Transverse colon (tissue), 4 donors: ENCODE measurements around the gene SH3RF3. TPM values are rescaled to one million over a fixed set of nuclear protein-coding genes. Genes with fewer than 3 reads are reported as not detected.

Experiments used
- DNase-seq: peaks from one replicate; pipeline ENCODE4 v3.0.0-alpha.2; 2019
- H3K27ac ChIP-seq, 4 donors: fragments of 200-600 bp; sonication (generic); 2 replicates each; pipeline ENCODE4 v1.5.1; 2016 to 2018; ENCODE audit warnings: inconsistent platforms in 4 of 4
- H3K27me3 ChIP-seq: fragments of 200-600 bp; sonication (generic); 2 replicates; pipeline ENCODE4 v1.5.1; 2017; ENCODE audit warnings: inconsistent platforms
- H3K36me3 ChIP-seq, 4 donors: fragments of 200-600 bp; sonication (generic); 2 replicates each; pipeline ENCODE4 v1.5.1; 2017 to 2019; ENCODE audit warnings: inconsistent platforms in 4 of 4
- H3K4me1 ChIP-seq, 4 donors: fragments of 200-600 bp; sonication (generic); 2 replicates each; pipeline ENCODE4 v1.5.1; 2017 to 2020; ENCODE audit warnings: inconsistent platforms in 4 of 4
- H3K4me3 ChIP-seq, 4 donors: fragments of 200-600 bp; sonication (generic); 1 replicate in 1 of 4; 2 replicates in 3 of 4; pipeline versions ENCODE4 v1.5.1 to v1.6.1; 2017 to 2019; ENCODE audit warnings: inconsistent platforms in 4 of 4
- H3K9me3 ChIP-seq, 2 donors: fragments of 200-600 bp; sonication (generic); 2 replicates each; pipeline ENCODE4 v1.5.1; 2017 to 2019; ENCODE audit warnings: inconsistent platforms in 2 of 2
- EP300 ChIP-seq: sonication (generic); formaldehyde crosslinking; IDR thresholded peaks from one replicate; pipeline ENCODE4 v1.6.1; 2017; ENCODE audit warnings: antibody characterized with exemption, low read depth
- POLR2A ChIP-seq: fragments of 450-650 bp; IDR thresholded peaks from one replicate; pipeline ENCODE4 v1.6.1; 2016; ENCODE audit warnings: antibody characterized with exemption, mild to moderate bottlenecking, moderate library complexity
- POLR2AphosphoS5 ChIP-seq, 3 donors: sonication (generic); formaldehyde crosslinking; IDR thresholded peaks; one replicate each; pipeline ENCODE4 v1.6.1; 2016; ENCODE audit warnings: antibody characterized with exemption in 3 of 3
- WGBS, 2 donors: methylation state at CpG; one replicate each; pipeline ENCODE4 v1.1.5; 2018; ENCODE audit warnings: low coverage in 1 of 2; 5-methylcytosine and 5-hydroxymethylcytosine counted together
- in situ Hi-C, 4 donors: fragments of 200-750 bp; cut with MboI; loops; one replicate each; pipeline versions ENCODE4 v1.15.0 to v1.15.1; 2017; ENCODE audit warnings: low sequenced_read_pairs in 3 of 4, low pct_ligation_motif_present in 1 of 4, low pct_unique_long_range_greater_than_20kb in 1 of 4
- intact Hi-C: fragments of 100-400 bp; cut with DNase I; formaldehyde crosslinking; loops from one replicate; pipeline ENCODE4 v1.15.1; 2023; ENCODE audit warnings: low total_unique reads
- total RNA-seq, 4 donors: library from RNA; depleted of rRNA; stranded (reverse); fragments of >200 nt; gene quantifications; one replicate each; pipeline ENCODE4 v1.1.0, GENCODE V29; 2016
- TF ChIP-seq, protein P1 (sequence below), 5 experiments: fragments of 200-600 bp in 3 of 5; fragments of 450-650 bp in 2 of 5; sonication (generic) in 3 of 5; IDR thresholded peaks; 1 replicate in 2 of 5; 2 replicates in 3 of 5; pipeline ENCODE4 v1.5.1; 2016 to 2017; ENCODE audit warnings: antibody characterized with exemption in 5 of 5, inconsistent platforms in 3 of 5, mild to moderate bottlenecking in 2 of 5, moderate library complexity in 1 of 5

Gene SH3RF3
- total RNA-seq, 4 donors from 2014 or later = 1.9 to 8.8 (median 2.9) TPM

DNA sequence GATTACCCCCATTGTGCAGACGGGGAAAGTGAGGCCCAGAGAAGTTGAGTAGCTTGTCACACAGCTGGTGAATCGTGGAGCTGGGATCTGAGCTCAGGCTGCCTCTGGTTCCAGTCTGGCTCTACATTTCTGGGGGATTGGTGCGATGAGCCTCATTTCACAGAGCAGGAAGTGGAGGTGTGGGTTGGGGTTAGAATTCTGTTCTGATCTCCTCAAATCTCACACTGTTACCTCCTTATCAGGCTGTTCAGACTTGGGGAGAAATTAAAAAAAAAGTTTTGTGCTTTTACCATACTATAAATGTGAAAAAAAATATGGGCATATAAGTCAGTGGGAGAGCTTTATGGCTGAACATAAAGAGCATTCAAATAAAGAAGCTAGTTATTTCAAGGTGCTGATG lies 21.6 kb downstream of the SH3RF3 start:
- Histone ChIP-seq H3K27ac (no peak overlapping the region), H3K4me1 (no peaks in the 10 kb centered on the region), H3K27me3 (no peaks in the 10 kb centered on the region), H3K9me3 (no peaks in the 10 kb centered on the region), H3K4me3 (no peak overlapping the region), H3K36me3 (no peaks in the 10 kb centered on the region)
- TF ChIP-seq POLR2A = no peak
- TF ChIP-seq EP300 = no peak
- no peak for TF ChIP-seq POLR2AphosphoS5 (IDR thresholded peaks at IDR 0.05)
- TF ChIP-seq, protein P1, sequence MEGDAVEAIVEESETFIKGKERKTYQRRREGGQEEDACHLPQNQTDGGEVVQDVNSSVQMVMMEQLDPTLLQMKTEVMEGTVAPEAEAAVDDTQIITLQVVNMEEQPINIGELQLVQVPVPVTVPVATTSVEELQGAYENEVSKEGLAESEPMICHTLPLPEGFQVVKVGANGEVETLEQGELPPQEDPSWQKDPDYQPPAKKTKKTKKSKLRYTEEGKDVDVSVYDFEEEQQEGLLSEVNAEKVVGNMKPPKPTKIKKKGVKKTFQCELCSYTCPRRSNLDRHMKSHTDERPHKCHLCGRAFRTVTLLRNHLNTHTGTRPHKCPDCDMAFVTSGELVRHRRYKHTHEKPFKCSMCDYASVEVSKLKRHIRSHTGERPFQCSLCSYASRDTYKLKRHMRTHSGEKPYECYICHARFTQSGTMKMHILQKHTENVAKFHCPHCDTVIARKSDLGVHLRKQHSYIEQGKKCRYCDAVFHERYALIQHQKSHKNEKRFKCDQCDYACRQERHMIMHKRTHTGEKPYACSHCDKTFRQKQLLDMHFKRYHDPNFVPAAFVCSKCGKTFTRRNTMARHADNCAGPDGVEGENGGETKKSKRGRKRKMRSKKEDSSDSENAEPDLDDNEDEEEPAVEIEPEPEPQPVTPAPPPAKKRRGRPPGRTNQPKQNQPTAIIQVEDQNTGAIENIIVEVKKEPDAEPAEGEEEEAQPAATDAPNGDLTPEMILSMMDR (IDR thresholded peaks at IDR 0.05) = no peak
- WGBS, 2 donors = 85 to 92% methylated on average over 2 to 3 of the region's 3 CpGs
- DNase-seq = no peak
- in situ Hi-C loops (no loop called here), intact Hi-C loops (no loop called here)

DNA sequence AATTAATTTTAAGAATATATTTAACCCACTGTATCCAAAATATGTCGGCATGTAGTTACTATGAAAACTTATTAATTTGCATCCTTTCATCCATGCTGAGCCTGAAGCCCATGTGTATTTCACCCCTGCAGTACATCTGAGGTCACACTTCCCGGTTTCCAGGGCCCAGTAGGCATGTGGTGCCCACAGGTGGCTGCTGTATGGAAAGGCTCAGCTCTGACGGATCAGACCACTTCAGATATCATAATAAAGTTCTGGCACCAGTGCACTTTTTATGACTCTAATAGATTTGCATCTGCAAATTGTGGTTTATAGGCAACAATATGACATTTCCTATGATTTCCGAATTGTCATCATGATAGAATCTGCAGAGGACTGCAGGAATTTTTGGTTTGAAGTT lies 22.5 kb downstream of the SH3RF3 start:
- no peaks in the 10 kb centered on the region for H3K9me3 ChIP-seq
- H3K36me3 ChIP-seq = no peaks in the 10 kb centered on the region
- no peaks in the 10 kb centered on the region for H3K4me1 ChIP-seq
- intact Hi-C loops (no loop called here), in situ Hi-C loops (no loop called here)
- no peak overlapping the region for H3K4me3 ChIP-seq
- no peak for TF ChIP-seq EP300
- TF ChIP-seq, protein P1 (IDR thresholded peaks at IDR 0.05) = no peak
- no peak for TF ChIP-seq POLR2AphosphoS5 (IDR thresholded peaks at IDR 0.05)
- TF ChIP-seq POLR2A = no peak
- H3K27me3 ChIP-seq = no peaks in the 10 kb centered on the region
- no peak overlapping the region for H3K27ac ChIP-seq
- 77 to 86% methylated on average over 3 to 4 of the region's 4 CpGs for WGBS, 2 donors
- no peak for DNase-seq

DNA sequence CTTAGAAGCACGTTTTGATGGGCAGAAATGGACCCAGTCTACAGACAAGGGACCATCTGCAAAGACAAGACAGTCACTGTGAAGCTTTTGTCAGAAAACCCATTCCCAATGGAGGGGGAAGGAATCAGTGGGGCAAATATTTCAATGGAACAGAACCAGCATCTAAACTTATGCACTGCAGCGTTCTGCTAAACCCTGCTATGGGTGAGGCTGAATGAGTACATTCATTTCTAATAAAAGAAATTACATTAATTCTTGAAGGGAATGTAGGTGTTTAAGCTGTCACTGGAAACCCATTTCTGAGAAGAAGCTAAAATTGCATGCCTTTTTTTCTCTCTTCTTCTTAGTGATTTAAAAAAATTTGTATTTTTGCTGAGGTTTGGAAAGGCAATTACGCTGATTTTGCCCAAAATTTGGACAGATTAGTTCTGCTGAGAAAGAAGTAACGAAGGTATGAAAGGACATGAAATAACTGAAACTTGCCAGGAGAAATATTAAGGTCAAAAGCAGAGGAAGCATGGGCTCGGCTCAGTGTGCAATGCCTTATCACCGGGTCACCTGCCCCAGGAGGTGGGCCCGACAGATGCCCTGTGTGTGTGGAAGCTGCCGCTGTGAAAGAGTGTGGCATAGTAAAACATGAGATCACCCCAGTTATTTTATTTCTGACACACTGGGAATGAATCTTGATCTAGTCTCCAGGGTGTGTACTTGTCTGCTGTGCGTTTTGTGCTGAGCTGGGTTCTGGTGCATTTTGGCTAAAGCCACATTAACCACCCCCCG lies 24.2 kb downstream of the SH3RF3 start:
- Histone ChIP-seq H3K27ac (no peak overlapping the region), H3K27me3 (no peaks in the 10 kb centered on the region), H3K4me3 (no peak overlapping the region), H3K36me3 (no peaks in the 10 kb centered on the region), H3K9me3 (no peaks in the 10 kb centered on the region), H3K4me1 (peaks cover 0 to 8% (median 0%) of the 10 kb centered on the region in 4 donors)
- no peak for DNase-seq
- no peak for TF ChIP-seq POLR2A
- TF ChIP-seq, protein P1 (IDR thresholded peaks at IDR 0.05) = no peak
- TF ChIP-seq POLR2AphosphoS5 (IDR thresholded peaks at IDR 0.05) = no peak
- no peak for TF ChIP-seq EP300
- in situ Hi-C loops = no loop called here
- WGBS, 2 donors = 84 to 89% methylated on average over 4 to 10 of the region's 10 CpGs
- intact Hi-C loops = no loop called here

DNA sequence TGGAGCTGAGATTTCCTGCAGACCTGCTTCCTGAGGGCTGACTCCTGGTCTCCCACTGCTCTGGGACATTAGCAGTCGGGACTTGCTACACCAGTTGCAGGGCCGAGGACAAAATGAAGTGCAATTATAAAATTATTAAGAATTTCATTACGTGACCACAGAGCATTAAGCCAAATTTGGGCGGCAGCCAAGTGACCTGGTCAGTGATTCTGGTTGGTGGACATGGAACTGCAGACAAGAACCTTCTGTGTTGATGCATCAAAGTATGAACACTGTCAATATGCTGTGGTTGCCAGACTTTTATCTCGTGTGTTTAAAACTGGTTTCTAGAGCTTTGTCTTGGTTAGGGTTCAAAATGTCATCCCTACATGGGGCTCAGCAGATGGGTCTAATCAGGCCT lies 24.8 kb downstream of the SH3RF3 start:
- no peaks in the 10 kb centered on the region for H3K9me3 ChIP-seq
- WGBS, 2 donors = 77% methylated on average over 5 of the region's 5 CpGs; no CpG with 5 or more reads in 1 of the 2 donors
- TF ChIP-seq, protein P1 (IDR thresholded peaks at IDR 0.05) = no peak
- TF ChIP-seq POLR2AphosphoS5 (IDR thresholded peaks at IDR 0.05) (no peak), EP300 (no peak), POLR2A (no peak)
- H3K36me3 ChIP-seq = no peaks in the 10 kb centered on the region
- intact Hi-C loops = no loop called here
- peaks cover 0 to 8% (median 0%) of the 10 kb centered on the region in 4 donors for H3K4me1 ChIP-seq
- DNase-seq = no peak
- no peak overlapping the region for H3K4me3 ChIP-seq
- no peaks in the 10 kb centered on the region for H3K27me3 ChIP-seq
- no peak overlapping the region for H3K27ac ChIP-seq
- in situ Hi-C loops = no loop called here
